GM12801 (cell line): ENCODE measurements around the gene ALKBH3.

Source experiments
- CTCF ChIP-seq: IDR thresholded peaks from one replicate; pipeline ENCODE4 v1.5.1; 2011; ENCODE audit warnings: control low read depth; ENCODE audit not compliant: insufficient read length; ENCODE audit errors: extremely low read depth

ALKBH3 gene

GRCh38 chr11:43895601-43896000 lies 15.0 kb downstream of the ALKBH3 start:
- no peak for TF ChIP-seq CTCF

DNA sequence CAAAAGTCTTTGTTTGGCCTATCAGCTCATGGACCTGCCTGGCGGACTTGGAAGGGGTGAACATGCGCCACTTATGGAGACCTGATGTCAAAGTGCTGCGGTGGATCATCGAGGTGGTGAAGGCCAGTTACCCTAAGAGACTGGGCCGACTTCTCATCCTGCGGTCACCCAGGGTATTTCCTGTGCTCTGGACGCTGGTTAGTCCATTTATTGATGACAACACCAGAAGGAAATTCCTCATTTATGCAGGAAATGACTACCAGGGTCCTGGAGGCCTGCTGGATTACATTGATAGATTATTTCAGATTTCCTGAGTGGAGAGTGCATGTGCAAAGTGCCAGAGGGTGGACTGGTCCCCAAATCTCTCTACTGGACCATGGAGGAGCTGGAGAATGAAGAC lies 17.9 kb downstream of the ALKBH3 start:
- TF ChIP-seq CTCF, result no peak

DNA sequence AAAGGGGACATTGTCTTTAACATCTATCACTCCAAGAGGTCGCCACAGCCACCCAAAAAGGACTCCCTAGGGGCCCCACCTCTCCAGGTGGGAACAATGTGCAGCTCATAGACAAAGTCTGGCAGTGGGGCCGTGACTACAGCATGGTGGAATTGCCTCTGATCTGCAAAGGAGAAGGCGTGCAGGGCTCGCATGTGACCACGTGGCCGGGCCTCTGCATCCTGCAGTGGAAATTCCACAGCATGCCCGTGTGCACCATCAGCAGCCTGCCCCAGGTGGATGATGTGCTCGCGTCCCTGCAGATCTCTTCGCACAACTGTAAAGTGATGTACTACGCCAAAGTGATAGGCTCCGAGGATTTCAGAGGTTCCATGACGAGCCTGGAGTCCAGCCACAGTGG lies 18.5 kb downstream of the ALKBH3 start:
- TF ChIP-seq CTCF, result no peak

GRCh38 chr11:43901551-43901950 lies 20.9 kb downstream of the ALKBH3 start:
- no peak for TF ChIP-seq CTCF

DNA sequence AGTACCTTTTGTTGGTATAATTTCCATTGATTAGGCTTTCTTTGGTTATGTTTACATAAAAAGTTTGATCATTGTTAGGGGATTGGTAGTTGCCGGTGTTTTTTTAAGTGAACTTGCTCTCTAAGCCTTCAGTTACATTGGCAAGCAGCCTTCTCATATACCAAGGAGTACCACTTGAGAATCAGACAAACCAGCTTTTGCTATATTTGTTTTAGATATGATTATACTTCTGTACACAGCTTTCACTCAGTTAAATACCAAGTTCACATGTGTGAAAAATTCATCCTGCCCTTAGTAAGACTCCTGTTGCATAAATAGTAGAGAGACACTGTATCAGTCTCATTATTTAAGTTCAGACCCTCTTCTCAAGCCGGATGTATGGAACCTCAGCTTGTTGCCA lies 22.4 kb downstream of the ALKBH3 start:
- TF ChIP-seq CTCF, result no peak

DNA sequence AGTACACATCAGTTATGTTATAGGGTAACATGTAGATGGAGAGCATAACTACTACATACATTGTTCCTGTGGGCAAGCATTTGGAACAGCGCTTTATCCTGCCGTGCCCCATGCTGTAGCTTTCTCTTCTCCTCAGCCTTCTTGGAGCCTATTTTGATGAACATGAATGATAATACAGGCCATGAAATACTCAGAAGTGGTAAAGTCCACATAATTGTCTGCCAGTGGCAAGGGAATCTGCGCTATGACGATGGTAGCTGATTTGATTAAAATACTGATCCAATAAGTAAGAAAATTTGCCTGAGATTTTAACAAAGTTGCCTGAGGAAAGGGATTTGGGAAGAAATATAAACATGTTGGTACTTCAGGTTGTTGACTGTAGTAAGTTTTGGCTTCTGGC lies 23.3 kb downstream of the ALKBH3 start:
- no peak for TF ChIP-seq CTCF

DNA sequence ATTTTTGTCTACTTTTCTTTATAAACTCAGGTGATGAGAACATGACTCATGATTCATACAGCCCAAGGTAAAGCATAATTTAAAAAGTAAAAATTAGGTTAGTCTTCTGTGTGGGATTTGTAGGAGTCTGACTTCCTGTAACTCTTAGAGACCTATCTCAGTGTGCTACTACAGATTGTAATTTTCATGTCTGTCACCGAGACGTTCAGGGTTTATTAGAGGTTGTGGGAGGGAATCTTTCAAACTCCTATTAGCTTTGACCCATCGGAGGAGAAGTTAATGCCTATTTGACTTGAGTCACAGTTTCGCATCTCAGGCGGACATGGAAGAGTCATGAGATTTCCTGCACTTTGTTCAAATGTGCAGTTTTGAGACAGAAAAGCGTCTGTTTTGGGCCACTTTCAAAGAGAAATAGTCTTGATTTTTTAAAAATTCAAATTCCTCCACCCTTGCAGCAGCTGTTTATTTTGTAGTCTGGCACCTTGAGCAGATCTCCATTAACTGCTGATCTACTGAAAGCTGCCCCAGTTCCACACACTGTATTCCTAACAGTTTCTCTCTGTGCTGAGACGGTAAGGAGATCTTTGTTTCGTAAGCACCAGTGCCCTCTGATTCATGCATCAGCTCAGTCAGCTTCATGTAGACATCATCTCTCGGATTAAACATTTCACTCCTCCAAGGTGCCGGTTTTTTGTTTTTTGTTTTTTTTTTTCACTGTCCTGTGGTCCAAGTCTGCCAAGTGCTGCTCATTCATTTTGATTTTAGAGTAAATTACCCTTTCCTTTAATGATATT lies 24.3 kb downstream of the ALKBH3 start:
- TF ChIP-seq CTCF, result no peak
